K562 (cell line): Measurements from ENCODE around the gene PCOLCE2.

Source experiments
- CHD2 ChIP-seq: IDR thresholded peaks from 2 replicates; pipeline ENCODE4 v1.6.1; 2011; ENCODE audit warnings: low read depth, low read length
- CTCF ChIP-seq, 3 experiments: IDR thresholded peaks in 2 of 3; conservative IDR thresholded peaks in 1 of 3; 2 replicates each; pipeline ENCODE4 v1.5.1; 2011 to 2012; ENCODE audit warnings: low read length in 3 of 3, mild to moderate bottlenecking in 3 of 3, control low read depth in 2 of 3, improper control_type of control experiment in 1 of 3, inconsistent platforms in 1 of 3, low read depth in 1 of 3, mixed read lengths in 1 of 3, moderate library complexity in 1 of 3; ENCODE audit not compliant: insufficient read depth in 2 of 3
- KAT7 ChIP-seq: sonication (generic); formaldehyde crosslinking; IDR thresholded peaks from 2 replicates; pipeline ENCODE4 v1.8.0; 2022; ENCODE audit warnings: missing genetic modification reagents, mild to moderate bottlenecking, borderline replicate concordance
- PTTG1 ChIP-seq: fragments of 450-650 bp; IDR thresholded peaks from 2 replicates; pipeline ENCODE4 v1.6.1; 2016; ENCODE audit warnings: low read depth, mild to moderate bottlenecking, missing genetic modification characterization, missing compliant biosample characterization

- TF ChIP-seq CTCF (IDR thresholded peaks at IDR 0.05 in 2 of 3, conservative IDR thresholded peaks at IDR 0.05 in 1 of 3; ENCODE audit: insufficient read depth in 2 of 3, low read depth in 1 of 3, low read length in 3 of 3): no peak
- no peak for TF ChIP-seq CHD2
- TF ChIP-seq KAT7 (CRISPR knock-in tag): no peak
- TF ChIP-seq PTTG1 (tag): no peak
These were observed 47.1 kb upstream of the PCOLCE2 start for GRCh38 chr3:142935963-142936362.
